ENCODE results near the gene FUCA2.

- no peak for TF ChIP-seq POLR2A (IDR thresholded peaks at IDR 0.05)
- no peak for TF ChIP-seq CTCF (IDR thresholded peaks at IDR 0.05)
These were observed 33.6 kb upstream of the FUCA2 start for GRCh38 chr6:143545165-143545564.
